ENCODE data around the gene C3orf70.
A peak's percentile ranks its signal among the peaks of the same experiment; 100 is the strongest.

The C3orf70 gene

GRCh38 chr3:185162634-185163033 is 9.8 kb upstream of the C3orf70 start:
- H3K4me3 ChIP-seq (ENCODE audit: low read depth, low read length) = no peak overlapping the region
- TF ChIP-seq CTCF (IDR thresholded peaks at IDR 0.05; ENCODE audit: low read depth, low read length, missing control alignments) = no peak
- no peak for DNase-seq (ENCODE audit: low read depth)

GRCh38 chr3:185161761-185162160 is 8.9 kb upstream of the C3orf70 start:
- H3K4me3 ChIP-seq (ENCODE audit: low read depth, low read length) = no peak overlapping the region
- DNase-seq (ENCODE audit: low read depth) = no peak
- TF ChIP-seq CTCF (IDR thresholded peaks at IDR 0.05; ENCODE audit: low read depth, low read length, missing control alignments) = no peak

- no peak for DNase-seq (ENCODE audit: low read depth)
- H3K4me3 ChIP-seq (ENCODE audit: low read depth, low read length) = no peak overlapping the region
- TF ChIP-seq CTCF (IDR thresholded peaks at IDR 0.05; ENCODE audit: low read depth, low read length, missing control alignments) = no peak
Observed at GRCh38 chr3:185157347-185157746, 4.5 kb upstream of the C3orf70 start.

GRCh38 chr3:185155678-185156077 is 2.8 kb upstream of the C3orf70 start:
- DNase-seq (ENCODE audit: low read depth) = no peak
- no peak overlapping the region for H3K4me3 ChIP-seq (ENCODE audit: low read depth, low read length)
- no peak for TF ChIP-seq CTCF (IDR thresholded peaks at IDR 0.05; ENCODE audit: low read depth, low read length, missing control alignments)

- no peak for TF ChIP-seq CTCF (IDR thresholded peaks at IDR 0.05; ENCODE audit: low read depth, low read length, missing control alignments)
- DNase-seq (ENCODE audit: low read depth) = no peak
- no peak overlapping the region for H3K4me3 ChIP-seq (ENCODE audit: low read depth, low read length)
Observed at GRCh38 chr3:185153861-185154629, 1.2 kb upstream of the C3orf70 start.

- no peak for TF ChIP-seq CTCF (IDR thresholded peaks at IDR 0.05; ENCODE audit: low read depth, low read length, missing control alignments)
- no peak for DNase-seq (ENCODE audit: low read depth)
- peak overlapping the region; percentile 40 for H3K4me3 ChIP-seq (ENCODE audit: low read depth, low read length)
Observed at GRCh38 chr3:185153171-185153771, 411 bp upstream of the C3orf70 start.
